GM12873 (cell line): ENCODE results near the gene RAG2.

Source experiments
- TF ChIP-seq, protein P1 (sequence below): IDR thresholded peaks from 2 replicates; pipeline ENCODE4 v1.5.1; 2012; ENCODE audit warnings: low read depth, mild to moderate bottlenecking, moderate library complexity, low read length, control low read depth; ENCODE audit not compliant: insufficient read depth; ENCODE audit errors: missing control alignments

RAG2 gene

DNA sequence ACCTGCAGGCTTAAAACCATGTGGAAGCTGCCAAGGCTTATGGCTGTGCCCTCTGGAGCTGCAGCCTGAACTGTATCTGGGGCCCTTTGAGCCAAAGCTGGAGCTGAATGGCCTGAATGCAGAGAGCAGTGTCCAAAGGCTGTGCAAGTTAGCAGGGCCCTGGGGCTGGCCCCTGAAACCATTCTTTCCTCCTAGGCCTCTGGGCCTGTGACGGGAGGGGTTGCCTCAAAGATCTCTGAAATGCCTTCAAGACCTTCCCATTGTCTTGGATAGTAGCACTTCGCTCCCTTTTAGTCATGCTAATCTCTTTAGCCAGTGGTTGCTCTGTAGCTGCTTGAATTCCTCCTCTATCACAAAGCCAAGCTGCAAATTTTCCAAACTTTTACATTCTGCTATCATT is 16.5 kb downstream of the RAG2 start:
- TF ChIP-seq, protein P1, sequence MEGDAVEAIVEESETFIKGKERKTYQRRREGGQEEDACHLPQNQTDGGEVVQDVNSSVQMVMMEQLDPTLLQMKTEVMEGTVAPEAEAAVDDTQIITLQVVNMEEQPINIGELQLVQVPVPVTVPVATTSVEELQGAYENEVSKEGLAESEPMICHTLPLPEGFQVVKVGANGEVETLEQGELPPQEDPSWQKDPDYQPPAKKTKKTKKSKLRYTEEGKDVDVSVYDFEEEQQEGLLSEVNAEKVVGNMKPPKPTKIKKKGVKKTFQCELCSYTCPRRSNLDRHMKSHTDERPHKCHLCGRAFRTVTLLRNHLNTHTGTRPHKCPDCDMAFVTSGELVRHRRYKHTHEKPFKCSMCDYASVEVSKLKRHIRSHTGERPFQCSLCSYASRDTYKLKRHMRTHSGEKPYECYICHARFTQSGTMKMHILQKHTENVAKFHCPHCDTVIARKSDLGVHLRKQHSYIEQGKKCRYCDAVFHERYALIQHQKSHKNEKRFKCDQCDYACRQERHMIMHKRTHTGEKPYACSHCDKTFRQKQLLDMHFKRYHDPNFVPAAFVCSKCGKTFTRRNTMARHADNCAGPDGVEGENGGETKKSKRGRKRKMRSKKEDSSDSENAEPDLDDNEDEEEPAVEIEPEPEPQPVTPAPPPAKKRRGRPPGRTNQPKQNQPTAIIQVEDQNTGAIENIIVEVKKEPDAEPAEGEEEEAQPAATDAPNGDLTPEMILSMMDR, result no peak

DNA sequence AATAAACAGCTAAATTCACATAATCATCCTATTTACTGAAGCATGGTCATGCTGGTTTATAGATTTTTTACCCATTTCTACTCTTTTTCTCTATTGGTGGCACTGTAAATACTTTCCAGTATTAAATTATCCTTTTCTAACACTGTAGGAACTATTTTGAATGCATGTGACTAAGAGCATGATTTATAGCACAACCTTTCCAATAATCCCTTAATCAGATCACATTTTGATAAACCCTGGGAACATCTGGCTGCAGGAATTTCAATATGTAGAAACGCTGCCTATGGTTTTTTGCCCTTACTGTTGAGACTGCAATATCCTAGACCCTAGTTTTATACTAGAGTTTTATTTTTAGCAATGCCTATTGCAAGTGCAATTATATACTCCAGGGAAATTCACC is 19.6 kb downstream of the RAG2 start:
- TF ChIP-seq, protein P1, result no peak

DNA sequence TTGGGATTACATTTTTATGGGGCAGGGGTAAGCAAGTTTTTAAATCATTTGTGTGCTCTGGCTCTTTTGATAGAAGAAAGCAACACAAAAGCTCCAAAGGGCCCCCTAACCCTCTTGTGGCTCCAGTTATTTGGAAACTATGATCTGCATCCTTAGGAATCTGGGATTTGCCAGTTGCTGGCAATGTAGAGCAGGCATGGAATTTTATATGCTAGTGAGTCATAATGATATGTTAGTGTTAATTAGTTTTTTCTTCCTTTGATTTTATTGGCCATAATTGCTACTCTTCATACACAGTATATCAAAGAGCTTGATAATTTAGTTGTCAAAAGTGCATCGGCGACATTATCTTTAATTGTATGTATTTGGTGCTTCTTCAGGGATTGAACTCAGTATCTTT is 20.2 kb downstream of the RAG2 start:
- TF ChIP-seq, protein P1, result no peak

DNA sequence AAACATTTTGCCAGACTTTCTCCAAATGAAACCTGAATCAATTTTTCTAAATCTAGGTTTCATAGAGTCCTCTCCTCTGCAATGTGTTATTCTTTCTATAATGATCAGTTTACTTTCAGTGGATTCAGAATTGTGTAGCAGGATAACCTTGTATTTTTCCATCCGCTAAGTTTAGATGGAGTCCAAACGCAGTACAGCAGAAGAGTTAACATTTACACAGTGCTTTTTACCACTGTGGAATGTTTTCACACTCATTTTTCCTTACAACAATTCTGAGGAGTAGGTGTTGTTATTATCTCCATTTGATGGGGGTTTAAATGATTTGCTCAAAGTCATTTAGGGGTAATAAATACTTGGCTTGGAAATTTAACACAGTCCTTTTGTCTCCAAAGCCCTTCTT is 20.7 kb downstream of the RAG2 start:
- TF ChIP-seq, protein P1, result no peak

DNA sequence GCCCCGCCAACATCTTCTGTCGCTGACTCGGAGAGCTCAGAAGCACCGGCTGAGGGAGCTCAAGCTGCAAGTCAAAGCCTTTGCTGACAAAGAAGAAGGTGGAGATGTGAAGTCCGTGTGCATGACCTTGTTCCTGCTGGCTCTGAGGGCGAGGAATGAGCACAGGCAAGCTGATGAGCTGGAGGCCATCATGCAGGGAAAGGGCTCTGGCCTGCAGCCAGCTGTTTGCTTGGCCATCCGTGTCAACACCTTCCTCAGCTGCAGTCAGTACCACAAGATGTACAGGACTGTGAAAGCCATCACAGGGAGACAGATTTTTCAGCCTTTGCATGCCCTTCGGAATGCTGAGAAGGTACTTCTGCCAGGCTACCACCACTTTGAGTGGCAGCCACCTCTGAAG is 23.6 kb downstream of the RAG2 start:
- TF ChIP-seq, protein P1, result no peak

DNA sequence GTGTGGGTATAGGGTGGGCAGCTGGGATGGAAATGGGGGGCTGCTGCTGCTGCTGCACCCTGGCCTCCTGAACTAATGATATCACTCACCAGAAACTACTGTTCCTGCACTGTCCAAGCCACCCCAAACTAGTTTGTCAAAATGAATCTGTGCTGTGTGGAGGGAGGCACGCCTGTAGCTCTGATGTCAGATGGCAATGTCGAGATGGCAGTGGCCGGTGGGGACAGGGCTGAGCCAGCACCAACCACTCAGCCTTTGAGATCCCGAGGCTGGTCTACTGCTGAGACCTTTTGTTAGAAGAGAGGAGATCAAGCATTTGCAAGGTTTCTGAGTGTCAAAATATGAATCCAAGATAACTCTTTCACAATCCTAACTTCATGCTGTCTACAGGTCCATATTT is 28.9 kb downstream of the RAG2 start:
- TF ChIP-seq, protein P1, result no peak

DNA sequence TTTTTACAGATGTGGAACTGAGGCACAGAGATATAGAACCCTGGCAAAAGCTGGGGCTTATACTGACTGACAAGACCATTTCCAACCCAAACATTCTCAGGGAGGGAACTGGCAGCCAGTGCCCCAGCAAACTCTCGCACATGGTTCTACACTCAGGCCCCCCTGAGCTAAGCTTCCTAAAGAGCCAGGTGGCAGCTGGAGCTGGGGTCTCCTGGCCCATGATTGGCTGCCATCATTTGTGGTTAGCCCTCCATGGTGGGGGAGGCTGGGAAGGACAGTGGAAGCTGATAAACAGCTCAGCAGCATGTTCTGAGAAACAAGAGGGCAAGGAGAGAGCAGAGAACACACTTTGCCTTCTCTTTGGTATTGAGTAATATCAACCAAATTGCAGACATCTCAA is 30.3 kb downstream of the RAG2 start, which contains the start of gene RAG1:
TSS of gene RAG1 (plus strand) at position 314 of the 400 bp plus-strand sequence. CDS start 5,298 bp downstream, outside the sequence.
- TF ChIP-seq, protein P1, result no peak

DNA sequence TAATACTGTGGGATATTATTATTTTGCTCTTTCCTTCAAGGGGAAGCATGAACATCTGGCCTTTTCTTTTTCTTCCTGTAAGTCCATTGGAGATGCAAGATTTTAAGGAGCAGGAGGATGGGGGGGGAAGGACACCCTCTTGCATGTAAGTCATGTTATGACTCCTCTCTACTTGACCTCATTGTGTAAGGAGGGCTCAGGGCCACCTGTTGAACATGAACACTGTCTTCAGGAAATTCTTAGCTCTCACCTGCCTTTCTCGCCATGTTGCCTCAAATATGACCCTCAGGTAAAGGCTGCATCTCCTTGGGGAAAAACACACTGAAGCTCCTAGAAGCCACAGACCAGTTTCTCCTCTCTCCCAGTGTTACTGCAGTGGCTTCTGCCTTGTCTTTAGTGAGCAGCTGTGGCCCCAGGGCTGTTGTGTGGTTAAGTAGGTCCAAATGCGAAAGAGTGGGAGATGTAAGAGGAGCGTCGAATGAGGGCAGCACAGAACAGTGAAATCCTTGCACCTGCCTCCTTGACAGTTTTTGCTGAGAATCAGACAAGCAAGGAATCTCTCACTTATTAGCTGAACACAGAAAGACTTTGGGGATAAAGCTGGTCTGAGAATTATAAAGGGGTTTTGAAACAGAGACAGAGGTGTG is 31.5 kb downstream of the RAG2 start:
- TF ChIP-seq, protein P1, result no peak
